ENCODE results near the gene PTPN1.

Gene PTPN1

DNA sequence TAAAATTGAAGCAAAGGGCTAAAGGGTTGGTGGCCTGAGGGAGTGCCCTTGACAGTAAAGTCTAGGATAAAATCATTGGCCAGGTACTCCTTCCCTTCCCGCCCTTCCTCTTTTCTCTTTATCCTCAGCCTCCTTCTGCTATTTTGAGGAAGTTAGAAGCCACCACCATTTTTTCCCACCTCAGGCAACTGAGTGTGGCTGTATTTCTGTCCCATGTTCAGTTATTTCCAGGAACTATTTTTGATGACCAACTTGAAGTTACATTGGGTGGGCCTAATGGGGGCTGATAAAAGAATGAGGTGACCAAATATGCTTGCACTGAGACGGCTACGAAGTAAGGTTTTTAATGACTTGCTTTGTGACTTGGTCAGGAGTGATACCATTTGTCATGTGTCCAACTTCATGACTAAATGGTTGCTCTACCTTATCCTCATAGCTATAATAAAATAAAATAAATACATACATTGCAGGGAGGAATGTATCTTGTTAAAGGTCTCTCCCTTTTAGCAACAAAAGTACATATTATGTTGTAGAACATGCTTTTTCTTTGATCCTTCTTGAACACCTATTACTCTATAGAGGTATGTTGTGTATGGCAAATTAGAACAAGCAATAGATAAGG is 12.0 kb downstream of the PTPN1 start:
- no peak overlapping the region for H3K27ac Mint-ChIP-seq
- H3K9me3 Mint-ChIP-seq: no peaks in the 10 kb centered on the region
- no peaks in the 10 kb centered on the region for H3K27me3 Mint-ChIP-seq (ENCODE audit: low read depth)
- H3K36me3 Mint-ChIP-seq (ENCODE audit: low read depth): peaks cover 4% of the 10 kb centered on the region
- TF ChIP-seq, protein P1, sequence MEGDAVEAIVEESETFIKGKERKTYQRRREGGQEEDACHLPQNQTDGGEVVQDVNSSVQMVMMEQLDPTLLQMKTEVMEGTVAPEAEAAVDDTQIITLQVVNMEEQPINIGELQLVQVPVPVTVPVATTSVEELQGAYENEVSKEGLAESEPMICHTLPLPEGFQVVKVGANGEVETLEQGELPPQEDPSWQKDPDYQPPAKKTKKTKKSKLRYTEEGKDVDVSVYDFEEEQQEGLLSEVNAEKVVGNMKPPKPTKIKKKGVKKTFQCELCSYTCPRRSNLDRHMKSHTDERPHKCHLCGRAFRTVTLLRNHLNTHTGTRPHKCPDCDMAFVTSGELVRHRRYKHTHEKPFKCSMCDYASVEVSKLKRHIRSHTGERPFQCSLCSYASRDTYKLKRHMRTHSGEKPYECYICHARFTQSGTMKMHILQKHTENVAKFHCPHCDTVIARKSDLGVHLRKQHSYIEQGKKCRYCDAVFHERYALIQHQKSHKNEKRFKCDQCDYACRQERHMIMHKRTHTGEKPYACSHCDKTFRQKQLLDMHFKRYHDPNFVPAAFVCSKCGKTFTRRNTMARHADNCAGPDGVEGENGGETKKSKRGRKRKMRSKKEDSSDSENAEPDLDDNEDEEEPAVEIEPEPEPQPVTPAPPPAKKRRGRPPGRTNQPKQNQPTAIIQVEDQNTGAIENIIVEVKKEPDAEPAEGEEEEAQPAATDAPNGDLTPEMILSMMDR (IDR thresholded peaks at IDR 0.05; ENCODE audit: unreplicated experiment in 3 of 3): no peak
- H3K4me1 Mint-ChIP-seq: peaks cover 27% of the 10 kb centered on the region
- no peak overlapping the region for H3K4me3 Mint-ChIP-seq

DNA sequence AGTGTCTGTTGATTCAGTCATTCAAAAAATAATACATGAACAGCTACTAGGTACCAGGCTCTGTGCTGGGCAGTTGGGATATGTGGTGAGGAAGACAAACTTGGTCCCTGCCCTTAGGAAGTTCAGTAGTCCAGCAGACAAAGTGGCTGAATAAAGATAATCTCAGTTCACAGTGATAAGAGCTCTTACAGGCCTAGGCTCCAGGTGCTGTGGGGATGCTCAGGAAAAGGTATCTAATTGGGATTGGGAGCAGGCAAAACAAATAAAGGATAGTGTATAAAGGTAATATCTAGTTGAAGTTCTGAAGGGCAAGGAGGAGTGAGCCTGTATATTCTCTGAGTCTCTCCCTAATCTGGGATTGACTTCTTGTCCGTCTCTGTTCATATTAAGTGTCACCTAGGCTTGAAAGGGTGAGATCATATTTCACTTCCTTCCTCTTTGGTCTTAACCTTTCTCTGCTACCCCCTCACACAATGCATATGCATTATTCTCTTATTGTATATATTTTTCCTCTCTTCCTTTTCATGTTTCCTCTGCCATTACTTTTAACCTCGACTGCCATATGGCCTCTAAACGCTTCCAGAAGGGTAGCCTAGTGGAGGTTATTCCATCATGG is 13.5 kb downstream of the PTPN1 start:
- no peaks in the 10 kb centered on the region for H3K27me3 Mint-ChIP-seq (ENCODE audit: low read depth)
- no peak overlapping the region for H3K4me3 Mint-ChIP-seq
- H3K4me1 Mint-ChIP-seq: peaks cover 18% of the 10 kb centered on the region
- TF ChIP-seq, protein P1 (IDR thresholded peaks at IDR 0.05; ENCODE audit: unreplicated experiment in 3 of 3): no peak
- H3K36me3 Mint-ChIP-seq (ENCODE audit: low read depth): peaks cover 4% of the 10 kb centered on the region
- H3K9me3 Mint-ChIP-seq: no peaks in the 10 kb centered on the region
- no peak overlapping the region for H3K27ac Mint-ChIP-seq

DNA sequence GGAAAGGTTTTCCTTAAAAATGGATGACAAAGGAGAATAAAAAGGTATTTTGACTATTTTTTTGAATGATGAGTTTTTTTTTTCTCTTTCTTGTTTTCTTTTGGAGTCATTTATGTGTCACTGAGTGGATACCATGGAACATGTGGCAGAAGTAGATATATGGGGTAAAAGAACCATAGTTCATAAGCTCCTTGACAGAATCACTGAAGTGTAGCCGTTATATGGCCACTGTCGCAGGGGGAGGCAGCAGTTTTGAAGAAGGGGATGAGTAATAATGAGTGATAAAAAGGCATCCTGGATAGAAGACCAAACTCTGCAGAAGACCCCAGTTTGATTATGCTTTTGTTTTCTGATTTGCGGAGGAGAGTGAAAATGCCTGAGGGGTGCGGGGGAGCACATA is 15.5 kb downstream of the PTPN1 start:
- H3K27ac Mint-ChIP-seq: no peak overlapping the region
- H3K36me3 Mint-ChIP-seq (ENCODE audit: low read depth): peaks cover under 1% of the 10 kb centered on the region
- H3K4me3 Mint-ChIP-seq: no peak overlapping the region
- H3K4me1 Mint-ChIP-seq: peaks cover 20% of the 10 kb centered on the region
- TF ChIP-seq, protein P1 (IDR thresholded peaks at IDR 0.05; ENCODE audit: unreplicated experiment in 3 of 3): no peak
- no peaks in the 10 kb centered on the region for H3K9me3 Mint-ChIP-seq
- H3K27me3 Mint-ChIP-seq (ENCODE audit: low read depth): no peaks in the 10 kb centered on the region

DNA sequence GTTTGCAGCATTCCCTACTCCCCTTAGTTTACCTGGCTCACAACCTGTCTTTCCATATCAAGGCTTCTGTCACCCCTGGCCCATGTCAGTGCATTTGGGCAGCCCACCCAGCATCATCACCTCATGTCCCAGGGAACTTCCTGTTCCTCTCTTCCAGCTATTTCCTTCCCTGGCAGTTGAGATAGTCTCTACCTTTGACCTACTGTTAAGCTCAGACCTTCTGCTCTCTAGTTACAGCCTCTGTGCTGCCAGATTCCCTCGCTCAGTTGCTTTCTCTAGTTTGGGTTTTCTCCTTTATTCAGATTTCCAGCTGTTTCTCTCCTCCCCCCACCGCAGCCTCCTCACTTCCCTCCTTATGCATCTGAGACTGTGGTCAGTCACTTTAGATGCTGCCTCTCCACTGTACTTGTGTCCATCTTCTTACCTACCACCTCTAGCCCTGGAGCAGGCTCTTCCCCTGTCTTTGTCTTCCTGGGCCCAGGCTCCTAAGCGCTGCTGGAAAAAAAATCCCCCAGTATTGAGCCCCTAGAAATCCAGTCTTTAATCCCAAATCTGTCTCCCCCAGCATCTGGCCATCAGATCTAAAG is 16.3 kb downstream of the PTPN1 start:
- peaks cover 20% of the 10 kb centered on the region for H3K4me1 Mint-ChIP-seq
- TF ChIP-seq, protein P1 (IDR thresholded peaks at IDR 0.05; ENCODE audit: unreplicated experiment in 3 of 3): no peak
- no peaks in the 10 kb centered on the region for H3K36me3 Mint-ChIP-seq (ENCODE audit: low read depth)
- no peak overlapping the region for H3K27ac Mint-ChIP-seq
- H3K27me3 Mint-ChIP-seq (ENCODE audit: low read depth): no peaks in the 10 kb centered on the region
- no peaks in the 10 kb centered on the region for H3K9me3 Mint-ChIP-seq
- no peak overlapping the region for H3K4me3 Mint-ChIP-seq

DNA sequence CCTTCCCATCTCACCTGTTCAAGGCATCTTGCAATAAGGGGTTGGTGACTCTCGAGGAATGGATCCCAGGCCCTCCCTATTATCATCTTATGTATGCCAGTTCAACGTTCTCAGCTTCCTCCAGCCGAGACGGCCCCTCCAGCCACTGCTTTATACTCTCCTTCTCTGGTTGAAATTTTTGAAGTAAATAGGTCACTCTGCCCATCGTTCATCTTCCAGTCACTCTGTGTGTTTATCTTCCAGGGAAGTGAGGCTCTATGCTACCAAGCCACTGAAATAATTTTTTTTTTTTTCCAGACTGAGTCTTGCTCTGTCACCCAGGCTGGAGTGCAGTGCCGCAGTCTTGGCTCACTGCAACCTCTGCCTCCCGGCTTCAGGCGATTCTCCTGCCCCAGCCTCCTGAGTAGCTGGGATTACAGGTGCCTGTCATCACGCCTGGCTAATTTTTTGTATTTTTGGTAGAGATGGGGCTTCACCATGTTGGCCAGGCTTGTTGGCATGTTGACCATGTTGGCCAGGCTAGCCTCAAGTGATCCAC is 17.0 kb downstream of the PTPN1 start:
- Mint-ChIP-seq H3K4me3 (no peak overlapping the region), H3K36me3 (ENCODE audit: low read depth) (no peaks in the 10 kb centered on the region), H3K27ac (no peak overlapping the region), H3K4me1 (peaks cover 26% of the 10 kb centered on the region), H3K9me3 (no peaks in the 10 kb centered on the region), H3K27me3 (ENCODE audit: low read depth) (no peaks in the 10 kb centered on the region)
- TF ChIP-seq, protein P1 (IDR thresholded peaks at IDR 0.05; ENCODE audit: unreplicated experiment in 3 of 3): no peak

Measured in nephron (organoid).